ENCODE data around the gene ZDHHC18.
A peak's percentile ranks its signal among the peaks of the same experiment; 100 is the strongest.
"Not testable (repeated sequence)": the region's sequence is repeated elsewhere in the genome, so short reads cannot be mapped to it uniquely, and the experiment has no call there.

ZDHHC18 gene

GRCh38 chr1:26792924-26793323, 33.6 kb upstream of the ZDHHC18 start:
- no peak for DNase-seq

DNA sequence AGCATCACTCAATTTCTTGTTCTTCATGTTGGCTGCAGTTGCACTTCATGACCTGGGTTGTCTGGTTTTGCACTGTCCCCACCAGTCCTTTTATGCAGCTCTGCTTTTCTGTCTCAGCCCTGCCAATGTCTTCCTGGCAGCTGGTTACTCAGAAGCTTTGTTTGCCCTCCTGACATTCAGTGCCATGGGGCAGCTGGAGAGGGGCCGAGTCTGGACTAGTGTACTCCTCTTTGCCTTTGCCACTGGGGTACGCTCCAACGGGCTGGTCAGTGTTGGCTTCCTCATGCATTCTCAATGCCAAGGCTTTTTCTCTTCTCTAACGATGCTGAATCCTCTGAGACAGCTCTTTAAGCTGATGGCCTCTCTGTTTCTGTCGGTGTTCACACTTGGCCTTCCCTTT, 32.1 kb upstream of the ZDHHC18 start:
- no peak for DNase-seq

- no peak for DNase-seq
Observed at GRCh38 chr1:26797627-26798026, 28.9 kb upstream of the ZDHHC18 start.

- no peak for DNase-seq
Observed at GRCh38 chr1:26799479-26800142, 26.9 kb upstream of the ZDHHC18 start.

DNA sequence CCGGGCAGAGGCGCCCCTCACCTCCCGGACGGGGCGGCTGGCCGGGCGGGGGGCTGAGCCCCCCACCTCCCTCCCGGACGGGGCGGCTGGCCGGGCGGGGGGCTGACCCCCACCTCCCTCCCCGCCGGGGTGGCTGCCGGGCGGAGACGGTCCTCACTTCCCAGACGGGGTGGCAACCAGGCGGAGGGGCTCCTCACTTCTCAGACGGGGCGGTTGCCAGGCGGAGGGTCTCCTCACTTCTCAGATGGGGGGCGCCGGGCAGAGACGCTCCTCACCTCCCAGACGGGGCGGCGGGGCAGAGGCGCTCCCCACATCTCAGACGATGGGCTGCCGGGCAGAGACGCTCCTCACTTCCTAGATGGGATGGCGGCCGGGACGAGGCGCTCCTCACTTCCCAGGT, 22.6 kb upstream of the ZDHHC18 start:
- DNase-seq = not testable (repeated sequence)

GRCh38 chr1:26810105-26810504, 16.4 kb upstream of the ZDHHC18 start:
- peak; percentile 61 for DNase-seq

- no peak for DNase-seq
Observed at GRCh38 chr1:26811057-26811456, 15.4 kb upstream of the ZDHHC18 start.

- DNase-seq = no peak
Observed at GRCh38 chr1:26811708-26812107, 14.8 kb upstream of the ZDHHC18 start.

DNA sequence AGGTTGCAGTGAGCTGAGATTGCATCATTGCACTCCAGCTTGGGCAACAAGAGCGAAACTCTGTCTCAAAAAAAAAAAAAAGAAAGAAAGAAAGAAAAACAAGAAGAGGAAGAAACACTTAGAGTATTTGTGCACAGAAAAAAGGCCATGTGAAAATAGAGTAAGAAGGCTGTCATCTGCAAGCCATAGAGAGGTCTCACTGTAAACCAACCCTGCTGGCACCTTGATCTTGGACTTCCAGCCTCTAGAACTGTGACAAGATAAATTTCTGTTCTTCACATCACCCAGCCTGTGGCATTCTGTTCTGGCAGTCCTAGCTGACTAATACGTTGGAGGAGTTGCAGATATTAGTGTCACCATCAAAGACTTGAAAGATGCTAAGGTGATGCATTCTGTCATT, 12.1 kb upstream of the ZDHHC18 start:
- DNase-seq = no peak

GRCh38 chr1:26814893-26815292, 11.6 kb upstream of the ZDHHC18 start:
- no peak for DNase-seq

- no peak for DNase-seq
Observed at GRCh38 chr1:26820784-26821269, 5.7 kb upstream of the ZDHHC18 start.

DNA sequence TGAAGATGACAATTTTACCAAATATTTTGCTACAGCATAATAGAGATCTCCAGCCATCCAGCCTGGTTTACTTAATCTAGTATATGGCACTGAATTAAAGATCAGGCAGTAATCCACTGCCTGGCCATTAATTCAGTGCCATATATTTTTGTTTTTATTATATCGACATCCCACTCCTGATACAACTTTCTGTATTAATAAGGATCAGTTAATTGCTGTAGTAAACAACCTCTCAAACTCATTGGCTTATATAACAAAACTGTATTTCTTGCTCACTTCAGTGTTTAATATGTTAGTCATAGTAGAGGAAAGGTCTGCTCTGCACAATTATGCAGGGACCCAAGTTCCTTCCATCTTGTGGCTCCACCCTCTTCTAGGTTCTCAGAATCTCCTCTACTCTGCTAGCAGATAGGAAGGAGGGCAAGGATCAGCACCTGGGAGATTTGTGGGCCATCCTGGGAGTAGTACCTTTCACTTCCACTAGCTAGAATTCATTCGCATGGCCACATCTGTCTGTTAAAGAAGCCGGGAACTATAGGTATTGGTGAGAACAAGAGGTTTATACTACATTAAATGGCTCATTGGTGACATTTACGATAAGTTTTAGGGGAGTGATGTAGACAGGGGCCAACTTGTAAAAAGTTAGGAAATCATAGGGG, 3.6 kb upstream of the ZDHHC18 start:
- DNase-seq = no peak

GRCh38 chr1:26824731-26825130, 1.8 kb upstream of the ZDHHC18 start:
- DNase-seq = no peak

- DNase-seq = no peak
Observed at GRCh38 chr1:26827106-26827604, 667 bp downstream of the ZDHHC18 start.

DNA sequence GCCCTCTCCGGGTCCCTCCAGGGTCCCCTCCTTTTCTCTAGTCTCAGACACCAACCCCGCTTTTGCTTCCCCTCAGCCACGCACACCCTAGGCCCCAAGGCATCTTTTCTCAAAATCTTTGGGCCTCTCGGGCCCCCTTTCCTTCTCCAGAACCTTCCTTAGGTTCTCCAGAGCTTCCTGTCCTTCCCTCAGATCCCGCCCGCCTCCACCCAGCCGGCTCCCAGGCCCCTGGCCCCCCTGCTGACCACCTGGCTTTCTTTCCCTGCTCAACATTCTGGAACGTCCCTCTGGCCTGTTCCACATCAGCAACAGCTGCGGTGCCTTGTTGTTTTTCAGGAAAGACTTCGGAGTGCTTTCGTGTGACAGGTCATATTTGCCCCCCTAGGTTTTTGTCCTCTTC, 1.2 kb downstream of the ZDHHC18 start:
- no peak for DNase-seq

DNA sequence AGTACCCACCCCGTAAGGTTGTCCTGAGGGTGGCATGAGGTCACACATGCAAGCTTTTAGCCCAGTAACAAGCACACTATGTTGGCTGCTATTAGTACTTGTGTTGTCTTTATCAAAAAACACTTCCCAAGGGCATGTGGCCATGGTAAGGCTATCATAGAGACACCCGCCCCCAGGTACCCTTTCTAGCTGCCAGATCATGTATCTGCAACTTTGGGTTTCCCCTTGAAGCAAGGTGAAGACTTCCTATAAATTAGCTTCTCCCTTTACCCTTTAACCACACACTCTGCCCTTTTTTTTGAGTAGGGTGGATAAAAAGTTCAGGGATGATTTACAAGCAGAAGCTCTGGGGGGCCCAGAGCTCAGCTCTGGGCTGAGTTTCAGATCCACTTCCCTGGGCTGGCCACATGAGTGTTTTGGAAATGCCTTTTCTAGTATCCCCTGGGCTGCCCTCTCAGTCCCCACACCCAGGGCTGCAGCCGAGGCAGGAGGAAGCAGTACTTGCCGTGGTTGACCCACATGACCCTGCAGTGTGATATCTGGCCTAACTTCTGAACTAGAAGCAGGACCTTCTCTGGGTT, 2.0 kb downstream of the ZDHHC18 start:
- DNase-seq = no peak

DNA sequence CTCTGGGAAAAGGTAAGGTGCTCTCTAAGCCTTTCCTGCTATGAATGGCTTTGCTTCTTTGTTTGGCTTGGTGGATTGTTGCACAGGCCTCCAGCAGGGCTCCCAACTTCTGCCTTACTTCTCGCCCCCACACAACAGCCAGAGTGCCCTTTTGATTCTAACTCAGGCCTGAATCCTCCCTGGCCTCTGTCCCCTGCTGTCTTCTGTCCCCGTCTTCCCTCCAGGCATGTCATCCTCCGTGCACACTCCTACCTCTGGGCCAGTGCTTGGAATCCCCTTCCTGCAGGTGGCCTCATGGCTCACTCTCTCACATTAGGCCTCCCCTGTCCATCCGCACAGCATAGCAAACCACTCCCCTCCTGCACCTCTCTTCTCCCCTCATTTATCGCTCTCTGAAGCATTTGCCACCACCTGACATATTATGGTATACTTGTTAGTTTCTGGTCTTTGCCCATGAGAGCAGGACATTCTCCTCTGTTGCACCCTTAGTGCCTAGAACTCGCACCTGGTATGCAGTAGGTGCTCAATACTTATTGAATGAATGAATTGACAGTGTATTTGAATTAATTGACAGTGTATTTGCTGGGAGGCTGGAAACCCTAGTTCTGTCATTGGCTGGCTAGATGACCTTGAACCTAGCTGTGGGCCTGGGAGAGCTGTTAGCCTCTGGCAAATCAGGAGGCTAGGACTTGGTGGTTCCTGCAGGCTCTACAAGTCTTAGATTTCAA, 2.9 kb downstream of the ZDHHC18 start:
- no peak for DNase-seq

DNA sequence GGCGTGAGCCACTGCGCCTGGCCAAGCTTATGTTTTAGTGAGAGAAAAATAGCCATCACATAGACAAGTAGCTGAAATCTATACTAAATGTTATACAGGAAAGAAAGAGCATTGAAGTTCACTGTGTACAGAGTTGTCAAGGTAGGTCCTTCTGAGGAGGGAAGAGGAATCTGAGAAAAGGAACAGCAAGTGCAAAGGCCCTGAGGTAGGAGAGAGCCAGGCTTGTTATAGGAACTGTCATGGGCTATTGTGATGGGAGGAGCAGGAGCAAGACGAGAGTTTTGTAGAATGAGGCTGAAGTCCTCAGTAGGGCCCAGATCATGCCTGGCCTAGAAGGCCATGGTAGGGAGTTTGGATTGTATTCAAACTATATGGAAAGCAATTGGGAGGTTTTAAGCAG, 4.6 kb downstream of the ZDHHC18 start:
- no peak for DNase-seq

- no peak for DNase-seq
Observed at GRCh38 chr1:26831546-26832248, 5.2 kb downstream of the ZDHHC18 start.

DNA sequence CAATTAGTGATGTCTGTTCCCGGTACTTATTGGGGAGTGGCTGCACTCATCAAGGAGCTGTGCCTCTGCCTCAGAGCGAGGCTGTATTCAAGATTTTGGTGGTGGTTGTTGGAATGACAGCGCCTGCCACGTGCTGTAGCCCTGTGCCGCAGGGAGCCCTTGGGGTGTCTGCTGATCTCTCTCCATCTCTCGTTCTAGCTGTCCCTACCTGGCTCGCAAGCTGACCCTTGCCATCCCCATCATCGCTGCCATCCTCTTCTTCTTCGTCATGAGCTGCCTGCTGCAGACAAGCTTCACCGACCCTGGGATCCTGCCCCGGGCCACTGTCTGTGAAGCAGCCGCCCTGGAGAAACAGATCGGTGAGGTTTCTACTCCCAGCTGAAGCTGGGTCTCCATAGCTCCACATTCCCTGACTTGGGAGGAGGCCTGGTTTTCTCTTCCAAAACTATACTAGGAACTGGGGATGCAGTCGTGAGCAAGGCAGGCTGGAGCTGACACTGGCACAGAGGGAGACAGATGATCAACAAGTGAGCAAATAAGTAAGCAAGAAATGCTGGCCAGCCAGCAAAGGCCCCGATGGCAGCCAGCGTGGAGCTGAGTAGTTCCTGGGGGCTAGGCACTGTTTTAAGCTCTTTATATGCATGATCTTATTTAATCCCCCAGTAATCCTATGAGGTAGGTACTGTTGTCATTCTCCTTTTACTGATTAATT, 5.9 kb downstream of the ZDHHC18 start:
- no peak for DNase-seq

DNA sequence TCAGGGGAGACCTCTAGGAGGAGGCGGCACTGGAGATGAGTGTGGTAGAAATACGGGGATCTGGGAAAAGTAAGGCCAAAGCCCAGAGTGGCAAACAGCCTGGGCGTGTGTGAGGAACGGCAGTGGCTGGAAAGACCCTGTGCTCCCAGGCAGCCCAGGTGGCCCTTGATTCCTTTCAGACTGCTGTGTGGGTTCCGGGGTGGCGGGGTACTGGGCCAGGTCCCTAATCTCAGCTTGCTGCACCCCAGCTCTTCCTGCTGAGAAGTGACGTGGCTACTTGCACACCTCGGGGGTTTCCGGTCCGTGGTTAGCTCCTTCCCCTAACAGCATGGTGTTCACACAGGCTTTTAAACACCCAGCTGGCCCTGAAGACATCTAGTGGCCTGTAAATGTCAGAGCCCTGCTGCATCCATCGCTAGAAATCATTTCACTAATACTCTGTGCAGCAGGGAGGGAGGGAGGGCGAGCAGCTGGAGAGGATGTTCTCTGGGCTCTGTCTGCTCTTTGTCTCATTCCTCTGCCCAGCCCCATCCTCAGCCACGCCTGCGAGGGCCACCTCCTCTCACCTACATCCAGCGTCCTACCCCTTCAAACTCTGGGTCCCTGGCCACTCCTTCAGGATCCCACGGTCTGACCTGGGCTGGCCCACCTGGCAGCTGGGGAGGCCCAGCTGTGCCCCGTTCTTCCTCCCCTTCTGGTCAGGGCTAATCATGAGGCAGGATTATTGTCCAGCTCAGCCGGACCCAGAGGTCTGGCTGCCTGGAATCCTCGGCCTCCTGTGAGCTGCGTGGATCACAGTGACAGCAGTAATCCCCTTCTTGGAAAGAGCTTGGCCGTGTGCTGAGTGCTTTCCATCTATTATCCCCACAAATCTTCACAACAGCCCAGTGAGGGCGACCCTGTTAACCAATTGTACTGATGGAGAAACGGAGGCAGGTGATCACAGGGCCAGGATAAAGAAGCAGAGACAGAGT, 7.2 kb downstream of the ZDHHC18 start:
- DNase-seq = no peak
